Esophagus squamous epithelium (tissue), 5 donors: ENCODE data around the gene PPP1R8. TPM values are rescaled to one million over a fixed set of nuclear protein-coding genes. Genes with fewer than 3 reads are reported as not detected.
"Not testable (repeated sequence)": the region's sequence is repeated elsewhere in the genome, so short reads cannot be mapped to it uniquely, and the experiment has no call there.

Experiments used
- DNase-seq: peaks from one replicate; lab custom pipeline; 2025; lab: John Stamatoyannopoulos, UW
- H3K27ac ChIP-seq, 4 donors: fragments of 200-600 bp; sonication (generic); one replicate each; pipeline ENCODE4 v1.5.1; 2016 to 2019; ENCODE audit warnings: mild to moderate bottlenecking in 1 of 4
- H3K27me3 ChIP-seq, 4 donors: fragments of 200-600 bp; sonication (generic); 1 replicate in 3 of 4; 2 replicates in 1 of 4; pipeline versions ENCODE4 v1.5.1 to v1.6.0; 2017 to 2021; ENCODE audit warnings: antibody characterized with exemption in 1 of 4
- H3K36me3 ChIP-seq, 3 donors: fragments of 200-600 bp; sonication (generic); one replicate each; pipeline ENCODE4 v1.5.1; 2016 to 2019
- H3K4me1 ChIP-seq, 3 donors: fragments of 200-600 bp; sonication (generic); one replicate each; pipeline ENCODE4 v1.5.1; 2017 to 2019
- H3K4me3 ChIP-seq, 4 donors: fragments of 200-600 bp; sonication (generic); 1 replicate in 3 of 4; 2 replicates in 1 of 4; pipeline ENCODE4 v1.5.1; 2016 to 2019; ENCODE audit warnings: mild to moderate bottlenecking in 2 of 4, moderate library complexity in 1 of 4
- H3K9me3 ChIP-seq, 3 donors: fragments of 200-600 bp; sonication (generic); one replicate each; pipeline ENCODE4 v1.5.1; 2016 to 2019
- CTCF ChIP-seq, 6 experiments: fragments of 450-650 bp in 4 of 6; fragments of 200-600 bp in 2 of 6; sonication (generic) in 2 of 6; IDR thresholded peaks; one replicate each; pipeline ENCODE4 v1.5.1; 2016 to 2019; ENCODE audit warnings: antibody characterized with exemption in 6 of 6, mild to moderate bottlenecking in 4 of 6, moderate library complexity in 4 of 6
- POLR2A ChIP-seq, 4 donors: fragments of 450-650 bp; IDR thresholded peaks; one replicate each; pipeline ENCODE4 v1.6.1; 2017; ENCODE audit warnings: antibody characterized with exemption in 4 of 4, mild to moderate bottlenecking in 4 of 4, moderate library complexity in 3 of 4
- WGBS, 2 donors: methylation state at CpG; one replicate each; pipeline ENCODE4 v1.1.5; 2018; 5-methylcytosine and 5-hydroxymethylcytosine counted together
- intact Hi-C: fragments of 100-400 bp; cut with DNase I; formaldehyde crosslinking; loops from one replicate; pipeline ENCODE4 v1.15.0; 2022
- total RNA-seq, 4 donors: library from RNA; depleted of rRNA; stranded (reverse); fragments of >200 nt; gene quantifications; one replicate each; pipeline ENCODE4 v1.1.0, GENCODE V29; 2016
- donor health status: DM: yes; HTN: yes; CAD: no.

The PPP1R8 gene
- total RNA-seq, 4 donors from 2014 or later = 21.3 to 41.2 (median 33.4) TPM

DNA sequence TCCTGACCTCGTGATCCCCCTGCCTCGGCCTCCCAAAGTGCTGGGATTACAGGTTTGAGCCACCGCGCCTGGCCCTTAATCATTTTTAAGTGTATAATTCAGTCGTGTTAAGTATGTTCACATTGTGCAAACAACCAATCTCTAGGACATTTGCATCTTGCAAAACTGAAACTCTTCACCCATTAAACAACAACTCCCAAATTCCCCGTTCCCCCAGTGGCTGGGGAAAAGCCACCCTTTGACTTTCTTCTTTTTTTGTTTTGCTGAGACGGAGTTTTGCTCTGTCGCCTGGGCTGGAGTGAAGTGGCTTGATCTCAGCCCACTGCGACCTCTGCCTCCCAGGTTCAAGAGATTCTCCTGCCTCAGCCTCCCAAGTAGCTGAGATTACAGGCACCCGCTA, 35.2 kb downstream of the PPP1R8 start:
- intact Hi-C loops = no loop called here
- no peaks in the 10 kb centered on the region for H3K27me3 ChIP-seq

DNA sequence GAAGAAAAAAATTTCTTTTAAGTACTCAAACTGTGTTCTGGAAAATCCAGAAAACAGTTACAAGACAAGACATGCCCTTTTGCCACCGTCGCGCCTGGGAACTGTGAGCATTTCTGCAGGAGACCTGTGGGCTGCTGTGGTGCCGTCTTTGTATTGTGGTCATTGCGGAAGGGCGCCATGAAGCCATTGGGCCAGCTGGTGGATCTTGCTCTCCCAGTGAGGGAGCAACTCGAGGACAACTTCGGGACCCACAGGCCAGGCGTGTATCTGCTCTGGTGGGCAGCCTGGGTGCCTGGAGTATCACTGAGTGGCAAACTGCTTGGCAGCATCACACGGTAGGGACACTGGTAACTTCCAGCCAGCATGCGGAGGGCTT, 38.0 kb downstream of the PPP1R8 start:
- H3K36me3 ChIP-seq = no peaks in the 10 kb centered on the region
- H3K27me3 ChIP-seq = no peaks in the 10 kb centered on the region
- H3K4me1 ChIP-seq = peaks cover 4 to 52% (median 32%) of the 10 kb centered on the region in 3 donors
- H3K4me3 ChIP-seq = peak overlapping the region in 1 of 4 donors; percentile 23
- H3K27ac ChIP-seq = peak overlapping the region in 3 of 4 donors; percentile 51 to 83 (median 65)
- no peak for DNase-seq
- no peaks in the 10 kb centered on the region for H3K9me3 ChIP-seq
- WGBS, 2 donors = 58 to 67% methylated on average over 9 of the region's 11 CpGs
- intact Hi-C loops = no loop called here
- no peak for TF ChIP-seq POLR2A (IDR thresholded peaks at IDR 0.05)
- TF ChIP-seq CTCF (IDR thresholded peaks at IDR 0.05) = no peak

More for the DNA sequence above, 35.2 kb downstream of the PPP1R8 start:
- Histone ChIP-seq H3K27ac (no peak overlapping the region), H3K4me3 (no peak overlapping the region), H3K9me3 (no peaks in the 10 kb centered on the region), H3K4me1 (peaks cover 10 to 49% (median 36%) of the 10 kb centered on the region in 3 donors), H3K36me3 (no peaks in the 10 kb centered on the region)
- no peak for DNase-seq
- WGBS, 2 donors = 85 to 94% methylated on average over 7 to 10 of the region's 10 CpGs
- no peak for TF ChIP-seq CTCF (IDR thresholded peaks at IDR 0.05)
- no peak for TF ChIP-seq POLR2A (IDR thresholded peaks at IDR 0.05)

DNA sequence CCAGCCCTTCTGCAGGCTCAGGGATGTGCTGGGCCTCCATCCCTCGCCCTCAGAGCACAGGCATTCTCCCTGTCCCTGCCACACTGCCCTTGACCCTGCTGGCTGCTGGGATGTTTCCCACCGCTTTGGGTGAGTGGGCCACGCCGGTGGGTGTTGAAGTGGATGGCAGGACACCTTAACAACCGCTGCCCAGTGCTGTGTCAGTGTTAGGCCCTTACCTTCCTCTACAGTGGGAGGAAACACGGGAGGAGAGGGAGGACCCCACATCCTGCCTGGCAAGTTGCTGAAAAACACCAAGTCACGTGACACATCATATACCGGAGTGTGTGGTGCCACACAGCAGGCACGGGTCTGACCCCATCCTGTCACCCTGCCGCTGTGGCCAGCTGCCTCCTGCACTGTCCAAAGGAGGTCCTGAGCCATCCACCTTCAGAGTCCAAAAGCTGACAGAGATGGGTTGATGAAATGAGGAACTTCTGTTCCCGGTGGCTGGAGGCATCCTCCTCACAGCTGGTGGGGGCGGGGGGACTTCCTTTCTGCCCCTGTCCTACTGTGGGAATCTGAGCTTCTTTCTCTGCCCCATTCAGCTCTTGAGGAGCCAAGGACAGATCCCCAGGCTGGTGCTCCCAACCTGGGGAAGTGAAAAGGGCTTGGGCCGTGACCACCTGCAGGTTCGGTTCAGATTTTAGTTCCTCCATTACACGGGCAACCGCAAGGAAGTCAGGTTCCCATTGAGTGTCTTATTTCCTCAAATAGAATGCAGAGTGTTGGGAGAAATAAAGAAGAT, 38.5 kb downstream of the PPP1R8 start:
- H3K9me3 ChIP-seq = no peaks in the 10 kb centered on the region
- intact Hi-C loops = no loop called here
- WGBS, 2 donors = 43 to 56% methylated on average over 6 to 10 of the region's 16 CpGs
- peak overlapping the region in 1 of 4 donors; percentile 23 for H3K4me3 ChIP-seq
- H3K4me1 ChIP-seq = peaks cover 2 to 47% (median 27%) of the 10 kb centered on the region in 3 donors
- peak in 1 of 4 donors; percentile 46 for TF ChIP-seq POLR2A (IDR thresholded peaks at IDR 0.05)
- TF ChIP-seq CTCF (IDR thresholded peaks at IDR 0.05) = no peak
- H3K36me3 ChIP-seq = no peaks in the 10 kb centered on the region
- H3K27me3 ChIP-seq = no peaks in the 10 kb centered on the region
- H3K27ac ChIP-seq = peak overlapping the region in 3 of 4 donors; percentile 51 to 83 (median 65)
- no peak for DNase-seq

DNA sequence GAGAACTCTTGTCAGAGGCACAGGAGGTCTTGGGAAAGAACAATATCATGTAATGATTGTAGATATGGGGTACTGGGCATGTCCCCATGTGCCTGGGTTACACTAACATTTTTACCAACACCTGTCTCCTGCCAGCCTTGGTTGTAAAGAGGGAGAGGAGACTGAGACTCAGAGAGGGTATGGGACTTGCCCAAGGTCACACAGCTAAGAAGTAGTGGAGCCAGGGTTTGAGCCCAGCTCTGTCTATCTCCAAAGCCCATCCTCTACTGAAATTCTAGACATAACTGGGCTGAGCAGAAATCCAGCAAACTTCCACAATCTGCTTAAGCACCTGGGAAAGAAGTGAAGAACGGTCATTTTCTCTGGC, 39.1 kb downstream of the PPP1R8 start:
- H3K27ac ChIP-seq = peak overlapping the region in 2 of 4 donors; percentile 51 to 83
- H3K36me3 ChIP-seq = no peaks in the 10 kb centered on the region
- peaks cover 0 to 42% (median 24%) of the 10 kb centered on the region in 3 donors for H3K4me1 ChIP-seq
- intact Hi-C loops = no loop called here
- no peak for TF ChIP-seq CTCF (IDR thresholded peaks at IDR 0.05)
- TF ChIP-seq POLR2A (IDR thresholded peaks at IDR 0.05) = no peak
- H3K9me3 ChIP-seq = no peaks in the 10 kb centered on the region
- WGBS, 2 donors = 89% methylated on average over 1 of the region's 1 CpG; no CpG with 5 or more reads in 1 of the 2 donors
- no peak overlapping the region for H3K4me3 ChIP-seq
- H3K27me3 ChIP-seq = no peaks in the 10 kb centered on the region
- no peak for DNase-seq

GRCh38 chr1:27871076-27871475, 40.5 kb downstream of the PPP1R8 start:
- H3K27me3 ChIP-seq, H3K9me3 ChIP-seq, H3K36me3 ChIP-seq, H3K4me3 ChIP-seq, H3K27ac ChIP-seq, DNase-seq, intact Hi-C loops: not testable (repeated sequence)
- H3K4me1 ChIP-seq = peaks cover 0 to 48% (median 26%) of the 10 kb centered on the region in 3 donors
- 84 to 92% methylated on average over 5 to 7 of the region's 7 CpGs for WGBS, 2 donors
